Fibroblast of pulmonary artery (primary cell): ENCODE results near the gene MAN2B1.

Source experiments
- DNase-seq: peaks from one replicate; pipeline ENCODE4 v3.0.0-alpha.2; 2010; ENCODE audit warnings: low read depth
- H3K4me3 ChIP-seq: replicated peaks from 2 replicates; pipeline ENCODE4 v1.5.1; 2011; ENCODE audit warnings: low read depth, mild to moderate bottlenecking, control low read depth, low read length, moderate library complexity
- TF ChIP-seq, protein P1 (sequence below): IDR thresholded peaks from 2 replicates; pipeline ENCODE4 v1.5.1; 2011; ENCODE audit warnings: mild to moderate bottlenecking, control low read depth, low read length, inconsistent platforms; ENCODE audit errors: missing control alignments

The MAN2B1 gene

GRCh38 chr19:12695997-12696365, 29.4 kb upstream of the MAN2B1 start:
- DNase-seq = no peak
- TF ChIP-seq, protein P1, sequence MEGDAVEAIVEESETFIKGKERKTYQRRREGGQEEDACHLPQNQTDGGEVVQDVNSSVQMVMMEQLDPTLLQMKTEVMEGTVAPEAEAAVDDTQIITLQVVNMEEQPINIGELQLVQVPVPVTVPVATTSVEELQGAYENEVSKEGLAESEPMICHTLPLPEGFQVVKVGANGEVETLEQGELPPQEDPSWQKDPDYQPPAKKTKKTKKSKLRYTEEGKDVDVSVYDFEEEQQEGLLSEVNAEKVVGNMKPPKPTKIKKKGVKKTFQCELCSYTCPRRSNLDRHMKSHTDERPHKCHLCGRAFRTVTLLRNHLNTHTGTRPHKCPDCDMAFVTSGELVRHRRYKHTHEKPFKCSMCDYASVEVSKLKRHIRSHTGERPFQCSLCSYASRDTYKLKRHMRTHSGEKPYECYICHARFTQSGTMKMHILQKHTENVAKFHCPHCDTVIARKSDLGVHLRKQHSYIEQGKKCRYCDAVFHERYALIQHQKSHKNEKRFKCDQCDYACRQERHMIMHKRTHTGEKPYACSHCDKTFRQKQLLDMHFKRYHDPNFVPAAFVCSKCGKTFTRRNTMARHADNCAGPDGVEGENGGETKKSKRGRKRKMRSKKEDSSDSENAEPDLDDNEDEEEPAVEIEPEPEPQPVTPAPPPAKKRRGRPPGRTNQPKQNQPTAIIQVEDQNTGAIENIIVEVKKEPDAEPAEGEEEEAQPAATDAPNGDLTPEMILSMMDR = no peak
- peak overlapping the region; percentile 84 for H3K4me3 ChIP-seq

DNA sequence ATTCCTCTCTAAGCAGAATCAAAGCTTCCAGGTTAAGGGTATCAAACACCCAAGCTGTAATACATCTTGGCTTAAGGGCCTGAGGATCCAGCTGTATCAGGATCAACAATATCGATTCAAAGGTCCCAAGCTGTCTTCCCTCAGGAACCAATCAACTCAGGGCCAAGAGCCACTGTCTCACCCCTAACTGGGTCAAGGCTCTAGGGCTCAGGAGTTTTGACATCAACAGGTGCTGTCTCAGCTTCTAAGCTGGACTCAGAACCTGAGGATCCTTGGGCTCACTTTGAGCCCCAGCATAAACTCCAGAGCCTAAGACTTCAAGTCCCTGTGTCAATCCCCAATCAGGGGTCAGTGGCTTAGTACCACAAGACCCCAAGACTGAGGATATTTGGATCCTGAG, 29.0 kb upstream of the MAN2B1 start:
- H3K4me3 ChIP-seq = peak overlapping the region; percentile 84
- no peak for DNase-seq
- TF ChIP-seq, protein P1 = no peak

DNA sequence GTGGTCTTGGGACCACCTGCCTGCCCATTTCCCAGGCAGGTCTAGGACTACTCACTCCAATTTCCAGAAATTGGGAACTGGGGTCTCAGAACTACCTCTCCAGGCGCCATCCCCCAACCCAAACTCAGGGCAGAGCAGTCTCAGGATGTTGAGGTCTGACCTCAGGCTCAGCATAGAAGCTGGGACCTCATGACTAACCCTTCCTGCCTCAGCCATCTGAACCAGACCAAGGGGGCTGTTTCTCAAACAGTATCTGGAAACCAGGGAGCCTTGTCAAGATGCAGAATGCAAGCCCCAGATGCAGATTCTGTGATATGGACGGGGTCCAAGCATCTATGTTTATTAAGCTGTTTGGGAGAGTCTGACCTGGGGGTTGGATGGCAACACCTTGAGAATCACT, 28.6 kb upstream of the MAN2B1 start:
- no peak for DNase-seq
- H3K4me3 ChIP-seq = no peak overlapping the region
- TF ChIP-seq, protein P1 = no peak

GRCh38 chr19:12694641-12695040, 28.1 kb upstream of the MAN2B1 start:
- DNase-seq = no peak
- TF ChIP-seq, protein P1 = no peak
- H3K4me3 ChIP-seq = no peak overlapping the region

GRCh38 chr19:12692960-12693359, 26.4 kb upstream of the MAN2B1 start:
- no peak for DNase-seq
- no peak overlapping the region for H3K4me3 ChIP-seq
- TF ChIP-seq, protein P1 = no peak

DNA sequence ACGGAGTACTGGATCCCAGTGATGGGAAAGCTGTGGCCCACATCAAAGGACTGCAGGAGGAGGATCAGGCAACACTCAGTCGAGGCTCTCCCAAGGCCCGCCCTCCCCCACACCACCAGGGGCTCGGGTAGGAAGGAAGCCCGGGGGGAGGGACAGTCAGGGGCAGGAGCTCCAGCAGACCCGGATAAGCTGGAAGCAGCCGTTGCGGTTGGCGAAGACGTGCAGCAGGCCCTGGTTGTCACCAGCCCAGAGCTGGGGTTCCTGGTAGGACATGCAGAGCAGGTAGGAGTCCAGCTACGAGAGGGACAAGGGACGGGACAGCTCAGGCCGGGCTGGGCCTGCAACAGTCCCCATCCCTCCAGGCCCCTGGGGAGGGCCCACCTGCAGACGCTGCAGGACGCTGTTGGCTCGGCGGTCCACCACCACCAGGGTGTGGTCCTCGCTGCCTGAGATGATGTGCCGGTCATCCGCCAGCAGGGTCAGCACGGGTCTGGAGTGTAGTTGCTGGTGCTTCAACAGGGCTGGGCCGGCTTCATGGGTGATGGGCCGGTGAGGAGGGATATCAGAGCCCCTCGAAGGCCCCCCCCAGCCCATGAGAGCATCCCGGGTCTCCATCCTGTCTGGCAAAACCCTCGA, 23.2 kb upstream of the MAN2B1 start:
- H3K4me3 ChIP-seq = no peak overlapping the region
- DNase-seq = no peak
- TF ChIP-seq, protein P1 = no peak

GRCh38 chr19:12689012-12689411, 22.5 kb upstream of the MAN2B1 start:
- H3K4me3 ChIP-seq = no peak overlapping the region
- TF ChIP-seq, protein P1 = no peak
- no peak for DNase-seq
